SK-N-SH (cell line): ENCODE data around the gene CCHCR1.
A peak's percentile ranks its signal among the peaks of the same experiment; 100 is the strongest.

ENCODE experiments used
- GABPA ChIP-seq: IDR thresholded peaks from 2 replicates; pipeline ENCODE4 v1.4.0; 2012; ENCODE audit warnings: low read depth, mild to moderate bottlenecking
- POLR2AphosphoS5 ChIP-seq: IDR thresholded peaks from 2 replicates; pipeline ENCODE4 v1.6.1; 2012; ENCODE audit warnings: low read depth, low read length
- RXRA ChIP-seq: IDR thresholded peaks from 2 replicates; pipeline ENCODE4 v1.4.0; 2012; ENCODE audit warnings: low read depth, mild to moderate bottlenecking, borderline replicate concordance
- TF ChIP-seq, protein P1 (sequence below): fragments of 200-600 bp; sonication (generic); IDR thresholded peaks from 2 replicates; pipeline ENCODE4 v1.6.1; 2017; ENCODE audit warnings: antibody characterized with exemption, mild to moderate bottlenecking, moderate library complexity

DNA sequence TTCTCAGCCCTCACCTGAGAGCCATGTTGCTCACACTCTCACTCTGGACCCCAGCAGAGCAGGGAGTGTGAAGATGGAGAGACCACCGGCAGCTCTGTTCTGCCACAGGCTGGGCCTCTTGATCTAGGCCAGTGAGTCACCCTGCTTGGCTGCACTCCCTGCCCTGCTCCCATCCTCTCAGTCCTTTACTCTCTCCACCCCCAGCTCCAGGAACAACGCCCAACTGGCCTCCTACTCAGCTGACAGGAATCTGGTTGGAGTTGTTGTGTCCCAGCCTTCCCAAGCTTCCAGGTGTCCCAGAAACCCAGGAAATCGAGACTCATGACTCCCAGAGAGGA lies 43.1 kb downstream of the CCHCR1 start, which contains the start of gene PSORS1C1:
- TF ChIP-seq, protein P1, sequence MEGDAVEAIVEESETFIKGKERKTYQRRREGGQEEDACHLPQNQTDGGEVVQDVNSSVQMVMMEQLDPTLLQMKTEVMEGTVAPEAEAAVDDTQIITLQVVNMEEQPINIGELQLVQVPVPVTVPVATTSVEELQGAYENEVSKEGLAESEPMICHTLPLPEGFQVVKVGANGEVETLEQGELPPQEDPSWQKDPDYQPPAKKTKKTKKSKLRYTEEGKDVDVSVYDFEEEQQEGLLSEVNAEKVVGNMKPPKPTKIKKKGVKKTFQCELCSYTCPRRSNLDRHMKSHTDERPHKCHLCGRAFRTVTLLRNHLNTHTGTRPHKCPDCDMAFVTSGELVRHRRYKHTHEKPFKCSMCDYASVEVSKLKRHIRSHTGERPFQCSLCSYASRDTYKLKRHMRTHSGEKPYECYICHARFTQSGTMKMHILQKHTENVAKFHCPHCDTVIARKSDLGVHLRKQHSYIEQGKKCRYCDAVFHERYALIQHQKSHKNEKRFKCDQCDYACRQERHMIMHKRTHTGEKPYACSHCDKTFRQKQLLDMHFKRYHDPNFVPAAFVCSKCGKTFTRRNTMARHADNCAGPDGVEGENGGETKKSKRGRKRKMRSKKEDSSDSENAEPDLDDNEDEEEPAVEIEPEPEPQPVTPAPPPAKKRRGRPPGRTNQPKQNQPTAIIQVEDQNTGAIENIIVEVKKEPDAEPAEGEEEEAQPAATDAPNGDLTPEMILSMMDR, result no peak
- no peak for TF ChIP-seq GABPA
- TF ChIP-seq RXRA, result no peak; the same call in 1 of the 2 replicates
- peak; percentile 76 for TF ChIP-seq POLR2AphosphoS5
